BJ (cell line): Measurements from ENCODE around the gene TBX5. TPM values are rescaled to one million over a fixed set of nuclear protein-coding genes. Genes with fewer than 3 reads are reported as not detected.

Experiments used
- CTCF ChIA-PET: fragments of 350-600 bp; formaldehyde crosslinking; extraction: SDS; loops from one replicate; lab custom pipeline; 2021; ENCODE audit warnings: antibody characterized with exemption, inconsistent platforms; lab: Yijun Ruan, JAX
- POLR2A ChIA-PET: fragments of 300-600 bp; sonication (Branson Sonifier 250); formaldehyde crosslinking; extraction: SDS; loops from one replicate; lab custom pipeline; 2021; ENCODE audit warnings: antibody characterized with exemption; lab: Charles Lee
- DNase-seq: peaks from one replicate; pipeline ENCODE4 v3.0.0-alpha.2; 2011; ENCODE audit warnings: low read depth
- H3K27me3 ChIP-seq: 2 replicates; pipeline ENCODE4 v1.6.0; 2011; ENCODE audit warnings: low read length; ENCODE audit not compliant: control insufficient read depth, insufficient read depth
- H3K36me3 ChIP-seq: 2 replicates; pipeline ENCODE4 v1.5.1; 2011; ENCODE audit warnings: low read length; ENCODE audit not compliant: control insufficient read depth, insufficient read depth
- H3K4me3 ChIP-seq: 2 replicates; pipeline ENCODE4 v1.5.1; 2011; ENCODE audit warnings: low read depth, mild to moderate bottlenecking, control low read depth, low read length
- CTCF ChIP-seq: IDR thresholded peaks from 2 replicates; pipeline ENCODE4 v1.5.1; 2011; ENCODE audit warnings: low read depth, mild to moderate bottlenecking, control low read depth, inconsistent platforms, low read length, moderate library complexity; ENCODE audit not compliant: insufficient read depth
- polyA plus RNA-seq: library from polyadenylated mRNA; depleted of rRNA; stranded (reverse); fragments of >200 nt; gene quantifications from 2 replicates; pipeline ENCODE4 v1.2.3, GENCODE V29; 2011

TBX5 gene
- polyA plus RNA-seq, 1 experiment = 30.8 TPM

DNA sequence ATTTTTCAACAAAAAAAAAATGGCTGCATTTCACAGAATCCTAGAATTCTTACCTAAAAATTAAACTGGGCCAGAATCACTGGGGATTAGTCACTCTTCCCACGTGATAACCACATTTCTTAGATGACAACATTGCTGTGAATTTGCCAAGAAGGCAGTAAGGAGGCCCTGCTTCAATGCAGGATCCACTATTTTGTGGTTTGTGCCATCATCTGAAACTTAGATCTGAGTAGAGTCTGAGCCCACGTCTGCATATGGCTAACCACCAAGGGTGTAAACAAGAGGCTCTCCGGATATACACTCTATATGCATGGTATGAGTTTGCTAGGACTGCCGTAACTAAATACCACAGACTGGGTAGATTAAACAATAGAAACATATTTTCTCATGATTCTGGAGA, 24.4 kb upstream of the TBX5 start:
- peak; percentile 94 for DNase-seq
- ChIA-PET CTCF (no interaction called here), POLR2A (no interaction called here)
- TF ChIP-seq CTCF = no peak
- H3K27me3 ChIP-seq = no peaks in the 10 kb centered on the region
- H3K4me3 ChIP-seq = no peak overlapping the region
- H3K36me3 ChIP-seq = no peaks in the 10 kb centered on the region

- Histone ChIP-seq H3K4me3 (no peak overlapping the region), H3K27me3 (no peaks in the 10 kb centered on the region), H3K36me3 (no peaks in the 10 kb centered on the region)
- DNase-seq = peak; percentile 69
- ChIA-PET CTCF (interaction anchor here (0.6 to 1.6 kb wide), 7 partner anchors 16 to 445 kb away, joined by 3 to 4 read pairs (median 3); no protein-coding TSS in a partner anchor), POLR2A (interaction anchor here (0.6 to 1.7 kb wide), 4 partner anchors 12 to 29 kb away, joined by 3 to 11 read pairs (median 4); no protein-coding TSS in a partner anchor)
- no peak for TF ChIP-seq CTCF
Measured at GRCh38 chr12:114425031-114425626, 19.2 kb upstream of the TBX5 start.

DNA sequence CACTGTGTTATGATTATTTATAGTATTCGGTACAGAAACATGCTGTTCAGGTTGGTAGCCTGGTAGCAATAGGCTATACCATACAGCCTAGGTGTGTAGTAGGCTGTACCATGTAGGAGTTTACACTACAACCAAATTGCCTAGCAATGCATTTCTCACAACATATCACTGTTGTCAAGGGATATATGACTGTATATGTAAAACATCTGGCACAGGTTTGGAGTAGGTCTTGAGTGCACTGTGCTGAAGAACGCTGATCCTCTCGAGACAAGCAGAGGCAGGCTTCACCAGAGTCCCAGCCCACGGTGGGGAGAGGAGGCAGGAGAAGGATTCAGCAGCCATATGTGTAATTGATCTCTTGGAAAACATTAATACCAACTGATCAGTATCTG, 15.0 kb upstream of the TBX5 start:
- ChIA-PET POLR2A (no interaction called here), CTCF (interaction anchor here (1.5 kb wide), 1 partner anchor 24 kb away, joined by 4 read pairs; no protein-coding TSS in a partner anchor)
- DNase-seq = no peak

DNA sequence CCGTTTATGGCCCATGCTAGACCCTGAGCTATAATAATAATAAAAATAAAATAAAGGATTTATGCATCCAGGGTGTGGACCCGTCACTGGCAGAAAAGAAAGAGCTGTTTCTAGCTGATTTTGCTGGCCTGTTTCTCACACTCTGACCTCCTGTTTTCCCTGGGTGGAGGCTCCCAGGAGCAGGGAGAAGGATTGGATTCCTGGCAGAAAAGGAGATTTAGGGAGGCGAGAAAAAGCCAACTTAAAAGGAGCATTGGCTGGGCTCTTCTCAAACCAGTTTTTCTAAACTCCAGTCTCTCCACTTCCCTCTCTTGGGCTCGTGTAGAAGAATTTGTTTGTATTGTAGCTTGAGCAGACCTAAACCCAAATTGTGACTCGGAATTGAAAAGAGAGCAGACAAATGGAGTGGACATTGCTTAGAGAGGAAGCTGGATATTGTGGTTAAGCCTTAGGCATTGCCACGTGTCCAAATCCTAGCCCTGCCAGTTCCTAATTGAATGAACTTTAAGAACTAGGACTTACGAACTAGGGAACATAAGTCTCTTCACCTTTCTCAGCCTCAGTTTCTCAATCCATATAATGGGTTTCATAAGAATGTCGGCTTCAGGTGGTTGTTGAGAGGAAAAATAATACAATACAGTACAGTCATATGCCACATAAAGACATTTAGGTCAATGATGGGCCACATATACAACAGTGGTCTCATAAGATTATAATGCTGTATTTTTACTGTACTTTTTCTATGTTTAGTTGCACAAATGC, 14.4 kb upstream of the TBX5 start:
- Histone ChIP-seq H3K4me3 (no peak overlapping the region), H3K27me3 (no peaks in the 10 kb centered on the region), H3K36me3 (no peaks in the 10 kb centered on the region)
- DNase-seq = no peak
- no peak for TF ChIP-seq CTCF
- ChIA-PET POLR2A (no interaction called here), CTCF (interaction anchor here (1.5 kb wide), 1 partner anchor 23 kb away, joined by 4 read pairs; no protein-coding TSS in a partner anchor)

More for the DNA sequence above, 15.0 kb upstream of the TBX5 start:
- Histone ChIP-seq H3K27me3 (no peaks in the 10 kb centered on the region), H3K4me3 (no peak overlapping the region), H3K36me3 (no peaks in the 10 kb centered on the region)
- TF ChIP-seq CTCF = no peak

DNA sequence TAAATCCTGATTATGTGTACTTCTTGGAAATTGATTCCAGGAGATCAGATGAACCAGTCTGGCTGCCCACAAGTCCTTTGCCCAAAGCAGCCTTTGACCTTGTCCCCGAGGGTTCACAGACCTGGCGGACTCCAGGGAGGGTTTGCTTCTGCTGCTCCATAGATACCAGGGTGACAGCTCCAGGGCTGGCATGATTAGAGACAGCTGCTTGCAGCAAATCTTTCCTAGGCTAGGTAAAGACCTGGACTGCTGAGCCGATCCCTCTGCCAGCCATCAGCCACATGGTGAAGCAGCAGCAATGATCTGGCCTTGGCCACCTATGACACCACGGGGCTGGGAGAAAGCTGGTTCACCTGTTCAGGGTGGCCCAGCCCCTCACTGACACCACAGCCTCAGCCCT, 10.1 kb upstream of the TBX5 start:
- no peak for DNase-seq
- no peak for TF ChIP-seq CTCF
- Histone ChIP-seq H3K27me3 (no peaks in the 10 kb centered on the region), H3K36me3 (no peaks in the 10 kb centered on the region), H3K4me3 (no peak overlapping the region)
- CTCF ChIA-PET = interaction anchor here (1.1 kb wide), 1 partner anchor 247 kb away, joined by 3 read pairs; no protein-coding TSS in a partner anchor
- POLR2A ChIA-PET = no interaction called here
